H1 (cell line): Measurements from ENCODE around the gene HES2. TPM values are rescaled to one million over a fixed set of nuclear protein-coding genes. Genes with fewer than 3 reads are reported as not detected.

Source experiments
- CTCF ChIA-PET: fragments of 300-600 bp; sonication (Branson Sonifier 250); formaldehyde crosslinking; loops from one replicate; lab custom pipeline; 2021; ENCODE audit not compliant: partially characterized antibody; lab: Charles Lee
- POLR2A ChIA-PET: fragments of 300-600 bp; sonication (Branson Sonifier 250); formaldehyde crosslinking; loops from one replicate; lab custom pipeline; 2021; ENCODE audit warnings: inconsistent platforms; ENCODE audit not compliant: partially characterized antibody; lab: Charles Lee
- DNase-seq, 2 experiments: peaks; one replicate each; pipeline versions ENCODE4 v3.0.0 to v3.0.0-alpha.2; 2010 to 2022; ENCODE audit warnings: low spot score in 2 of 2, low read depth in 1 of 2, mixed read lengths in 1 of 2
- FAIRE-seq: peaks from 2 replicates; lab custom pipeline; 2011; peaks lifted over from hg19 to GRCh38; lab: Jason Lieb, UNC
- H2AFZ ChIP-seq: 2 replicates; pipeline ENCODE4 v1.8.1; 2012; ENCODE audit warnings: low read length, inconsistent platforms
- H2AK5ac ChIP-seq: 2 replicates; pipeline ENCODE4 v1.6.1; 2013; ENCODE audit warnings: low read depth, low read length
- H2BK120ac ChIP-seq: replicated peaks from 2 replicates; pipeline ENCODE3; 2013; ENCODE audit warnings: low read depth, low read length, inconsistent platforms
- H2BK12ac ChIP-seq: 2 replicates; pipeline ENCODE4 v1.6.1; 2013; ENCODE audit warnings: low read depth, low read length
- H2BK15ac ChIP-seq: 2 replicates; pipeline ENCODE4 v1.6.1; 2013; ENCODE audit warnings: low read length
- H2BK20ac ChIP-seq: 2 replicates; pipeline ENCODE4 v1.6.1; 2013; ENCODE audit warnings: low read length
- H2BK5ac ChIP-seq: 2 replicates; pipeline ENCODE4 v1.6.1; 2013; ENCODE audit warnings: low read depth, low read length
- H3K14ac ChIP-seq: 2 replicates; pipeline ENCODE4 v1.6.1; 2013; ENCODE audit warnings: inconsistent platforms; ENCODE audit not compliant: insufficient read length
- H3K18ac ChIP-seq: 2 replicates; pipeline ENCODE4 v1.6.1; 2013; ENCODE audit warnings: low read length; ENCODE audit errors: extremely low read depth
- H3K23ac ChIP-seq: 2 replicates; pipeline ENCODE4 v1.6.1; 2013; ENCODE audit warnings: inconsistent platforms; ENCODE audit not compliant: insufficient read length
- H3K23me2 ChIP-seq: 2 replicates; pipeline ENCODE4 v1.6.1; 2013; ENCODE audit warnings: low read depth, low read length
- H3K27ac ChIP-seq: 2 replicates; pipeline ENCODE4 v1.6.1; 2011; ENCODE audit warnings: low read depth, low read length, inconsistent platforms
- H3K27me3 ChIP-seq, 4 experiments: replicated peaks in 1 of 4; 1 replicate in 1 of 4; 2 replicates in 3 of 4; pipeline versions ENCODE4 v1.6.1 to v1.8.1; 2011 to 2013; ENCODE audit warnings: low read length in 3 of 4, mild to moderate bottlenecking in 3 of 4, inconsistent platforms in 2 of 4, mixed read lengths in 2 of 4, moderate library complexity in 1 of 4; ENCODE audit not compliant: control insufficient read depth in 3 of 4, insufficient read depth in 3 of 4; ENCODE audit errors: extremely low read depth in 1 of 4
- H3K36me3 ChIP-seq, 4 experiments: 2 replicates each; pipeline versions ENCODE4 v1.6.1 to v1.8.1; 2011 to 2013; ENCODE audit warnings: mild to moderate bottlenecking in 4 of 4, low read length in 3 of 4, moderate library complexity in 2 of 4, control low read depth in 1 of 4, inconsistent platforms in 1 of 4; ENCODE audit not compliant: insufficient read depth in 4 of 4, control insufficient read depth in 2 of 4
- H3K4ac ChIP-seq: replicated peaks from 2 replicates; pipeline ENCODE3; 2013; ENCODE audit warnings: low read length, low read depth, mixed read lengths, inconsistent platforms; ENCODE audit not compliant: insufficient read length
- H3K4me1 ChIP-seq, 4 experiments: replicated peaks in 1 of 4; 1 replicate in 1 of 4; 2 replicates in 3 of 4; pipeline versions ENCODE4 v1.6.1 to v1.8.1; 2011 to 2013; ENCODE audit warnings: low read length in 3 of 4, inconsistent platforms in 2 of 4, mixed read lengths in 1 of 4; ENCODE audit not compliant: insufficient read depth in 4 of 4, control insufficient read depth in 3 of 4
- H3K4me2 ChIP-seq, 2 experiments: 2 replicates each; pipeline versions ENCODE4 v1.6.1 to v1.8.1; 2011 to 2013; ENCODE audit warnings: low read depth in 2 of 2, low read length in 2 of 2, control low read depth in 1 of 2, inconsistent platforms in 1 of 2, mild to moderate bottlenecking in 1 of 2; ENCODE audit not compliant: insufficient read depth in 1 of 2
- H3K4me3 ChIP-seq, 4 experiments: fragments of 200-600, 300-600 bp in 1 of 4; sonication (generic), shearing (Covaris generic), sonication (Bioruptor Twin) in 1 of 4; 2 replicates each; pipeline versions ENCODE4 v1.5.1 to v1.8.1; 2011 to 2016; ENCODE audit warnings: low read length in 4 of 4, low read depth in 3 of 4, control low read depth in 2 of 4, inconsistent platforms in 2 of 4, mild to moderate bottlenecking in 2 of 4, mixed read lengths in 1 of 4, moderate library complexity in 1 of 4; ENCODE audit not compliant: insufficient read depth in 2 of 4; ENCODE audit errors: extremely low read depth in 1 of 4
- H3K56ac ChIP-seq: replicated peaks from 2 replicates; pipeline ENCODE3; 2013; ENCODE audit warnings: low read depth, mild to moderate bottlenecking, mixed read lengths, low read length, inconsistent platforms; ENCODE audit not compliant: insufficient read length
- H3K79me1 ChIP-seq: 2 replicates; pipeline ENCODE4 v1.6.1; 2013; ENCODE audit warnings: low read depth, low read length, control low read depth
- H3K79me2 ChIP-seq, 2 experiments: 2 replicates each; pipeline versions ENCODE4 v1.6.1 to v1.8.1; 2012 to 2013; ENCODE audit warnings: low read length in 2 of 2, mild to moderate bottlenecking in 2 of 2, inconsistent platforms in 1 of 2; ENCODE audit not compliant: insufficient read depth in 2 of 2, control insufficient read depth in 1 of 2
- H3K9ac ChIP-seq, 4 experiments: replicated peaks in 1 of 4; 1 replicate in 1 of 4; 2 replicates in 3 of 4; pipeline versions ENCODE4 v1.6.1 to v1.8.1; 2011 to 2013; ENCODE audit warnings: low read depth in 3 of 4, low read length in 3 of 4, control low read depth in 2 of 4, mild to moderate bottlenecking in 2 of 4, moderate library complexity in 2 of 4, inconsistent platforms in 1 of 4; ENCODE audit errors: extremely low read depth in 1 of 4
- H3K9me3 ChIP-seq, 2 experiments: 2 replicates each; pipeline versions ENCODE4 v1.6.1 to v1.8.1; 2012 to 2013; ENCODE audit warnings: mild to moderate bottlenecking in 2 of 2, moderate library complexity in 2 of 2, control low read depth in 1 of 2, inconsistent platforms in 1 of 2, low read depth in 1 of 2, low read length in 1 of 2, mixed read lengths in 1 of 2; ENCODE audit not compliant: insufficient read depth in 2 of 2
- H4K20me1 ChIP-seq, 2 experiments: replicated peaks in 1 of 2; 2 replicates each; pipeline versions ENCODE3 to v1.8.1; 2011 to 2013; ENCODE audit warnings: inconsistent platforms in 2 of 2, low read length in 2 of 2, mild to moderate bottlenecking in 1 of 2; ENCODE audit not compliant: insufficient read depth in 2 of 2, control insufficient read depth in 1 of 2
- H4K5ac ChIP-seq: 2 replicates; pipeline ENCODE4 v1.6.1; 2013; ENCODE audit warnings: low read length, low read depth, mixed read lengths, inconsistent platforms; ENCODE audit not compliant: insufficient read length
- H4K8ac ChIP-seq: 2 replicates; pipeline ENCODE4 v1.8.0; 2013; ENCODE audit warnings: mild to moderate bottlenecking, moderate library complexity, low read length, inconsistent platforms; ENCODE audit not compliant: insufficient read depth; ENCODE audit errors: extremely low read depth
- H4K91ac ChIP-seq: replicated peaks from 2 replicates; pipeline ENCODE3; 2013; ENCODE audit warnings: low read length, mixed read lengths, inconsistent platforms; ENCODE audit not compliant: insufficient read length
- ATF3 ChIP-seq: IDR thresholded peaks from 2 replicates; pipeline ENCODE4 v1.6.1; 2011; ENCODE audit warnings: low read depth, mild to moderate bottlenecking, low read length; ENCODE audit not compliant: insufficient read depth
- BACH1 ChIP-seq: IDR thresholded peaks from 2 replicates; pipeline ENCODE4 v1.6.1; 2012; ENCODE audit warnings: low read length, improper control_type of control experiment
- CREB1 ChIP-seq: IDR thresholded peaks from 2 replicates; pipeline ENCODE4 v1.6.1; 2012; ENCODE audit warnings: inconsistent platforms
- CTCF ChIP-seq, 3 experiments: IDR thresholded peaks; 1 replicate in 2 of 3; 2 replicates in 1 of 3; pipeline versions ENCODE4 v1.5.1 to v1.6.1; 2011; ENCODE audit warnings: low read length in 3 of 3, mild to moderate bottlenecking in 3 of 3, inconsistent platforms in 2 of 3, low read depth in 1 of 3, moderate library complexity in 1 of 3; ENCODE audit not compliant: insufficient read depth in 1 of 3; ENCODE audit errors: control extremely low read depth in 1 of 3
- EZH2 ChIP-seq: fragments of 200-600 bp; sonication (generic); IDR thresholded peaks from 2 replicates; pipeline ENCODE4 v1.7.1; 2012; ENCODE audit warnings: low read depth, mild to moderate bottlenecking, moderate library complexity, low read length, inconsistent platforms; ENCODE audit not compliant: severe bottlenecking
- JUND ChIP-seq: IDR thresholded peaks from 2 replicates; pipeline ENCODE4 v1.6.1; 2011; ENCODE audit warnings: mild to moderate bottlenecking, improper control_type of control experiment, low read length
- RAD21 ChIP-seq, 2 experiments: IDR thresholded peaks in 1 of 2; conservative IDR thresholded peaks in 1 of 2; 2 replicates each; pipeline ENCODE4 v1.6.1; 2011; ENCODE audit warnings: low read depth in 2 of 2, low read length in 2 of 2, improper control_type of control experiment in 1 of 2, inconsistent platforms in 1 of 2, mild to moderate bottlenecking in 1 of 2, moderate library complexity in 1 of 2
- TAF7 ChIP-seq: optimal IDR thresholded peaks from 2 replicates; pipeline ENCODE3; 2011; ENCODE audit warnings: low read depth, mild to moderate bottlenecking, inconsistent platforms, low read length, moderate library complexity, borderline replicate concordance
- WGBS, 2 experiments: shearing (Covaris generic) in 1 of 2; methylation state at CpG; one replicate each; pipeline versions ENCODE4 v1.1.6 to v1.1.7; 2013 to 2015; ENCODE audit warnings: low lambda C conversion rate in 2 of 2, mixed read lengths in 2 of 2, inconsistent platforms in 1 of 2, low coverage in 1 of 2, missing lambda C conversion rate in 1 of 2; ENCODE audit not compliant: insufficient replicate concordance in 2 of 2, insufficient coverage in 1 of 2, insufficient read length in 1 of 2; ENCODE audit errors: extremely low coverage in 1 of 2, missing lambda C conversion rate in 1 of 2; 5-methylcytosine and 5-hydroxymethylcytosine counted together
- polyA plus RNA-seq, 7 experiments: library from polyadenylated mRNA; depleted of rRNA in 3 of 7; stranded (reverse) in 5 of 7; unstranded in 2 of 7; fragments of >200 nt in 5 of 7; fragments of 200-250 nt in 2 of 7; gene quantifications; 1 replicate in 5 of 7; 2 replicates in 1 of 7; 4 replicates in 1 of 7; pipeline versions ENCODE4 v1.2.1 to v1.2.3, GENCODE V29; 2011 to 2013; ENCODE audit warnings: missing spikeins in 2 of 7, mixed read lengths in 2 of 7
- total RNA-seq: library from RNA; stranded (reverse); fragmentation: NEBNext Ultra II Directional; extraction: Animal tissue kit (Norgen Biotek cat#: 25700); gene quantifications from 2 replicates; pipeline ENCODE4 v1.2.1, GENCODE V29; 2021

Gene HES2
- total and polyA plus RNA-seq, 2 of the 8 experiments (the other 6 are each of a cell fraction or from before 2014, with no cell fraction given): 0.15 to 0.53 TPM

- H3K79me2 ChIP-seq: no peaks in the 10 kb centered on the region
- H3K9ac ChIP-seq: no peak overlapping the region
- H4K91ac ChIP-seq: no peak overlapping the region
- DNase-seq (no peak), FAIRE-seq (peak; percentile 92)
- no peak overlapping the region for H3K14ac ChIP-seq
- H3K36me3 ChIP-seq: no peaks in the 10 kb centered on the region
- H3K4ac ChIP-seq: no peak overlapping the region
- H3K4me3 ChIP-seq: no peak overlapping the region
- H2BK120ac ChIP-seq: no peak overlapping the region
- no peaks in the 10 kb centered on the region for H3K9me3 ChIP-seq
- H3K27ac ChIP-seq: no peak overlapping the region
- H4K20me1 ChIP-seq: peaks cover 0 to 4% of the 10 kb centered on the region in 2 experiments
- H3K4me2 ChIP-seq: no peak overlapping the region
- no peak overlapping the region for H2BK15ac ChIP-seq
- H4K5ac ChIP-seq: no peak overlapping the region
- H2BK20ac ChIP-seq: no peak overlapping the region
- H3K56ac ChIP-seq: no peak overlapping the region
- ChIA-PET POLR2A (interaction anchor here (12.2 kb wide), 1 partner anchor 26 kb away, joined by 123 read pairs; the partner anchor contains the start of gene TNFRSF25), CTCF (interaction anchor here (0.7 to 18.8 kb wide), 12 partner anchors 11 to 96 kb away, joined by 3 to 321 read pairs (median 4); partner anchors contain the start of genes HES2 and PLEKHG5)
- TF ChIP-seq BACH1 (peak; percentile 35; the same call in 1 of the 2 replicates), EZH2 (no peak), RAD21 (IDR thresholded peaks at IDR 0.05 in 1 of 2, conservative IDR thresholded peaks at IDR 0.05 in 1 of 2; ENCODE audit: low read depth in 2 of 2, low read length in 2 of 2) (peak; percentile 34 to 41), CREB1 (no peak), JUND (no peak), CTCF (IDR thresholded peaks at IDR 0.05; ENCODE audit: control extremely low read depth in 1 of 3, insufficient read depth in 1 of 3, low read depth in 1 of 3, low read length in 3 of 3) (peak; percentile 66 to 77 (median 67)), TAF7 (no peak), ATF3 (no peak)
- peaks cover 13% of the 10 kb centered on the region; the same call in 1 of the 2 replicates for H3K23me2 ChIP-seq
- H3K79me1 ChIP-seq: no peaks in the 10 kb centered on the region
- WGBS, 2 experiments: 78% methylated on average over 15 of the region's 19 CpGs; no CpG with 5 or more reads in 1 of the 2 experiments
- no peak overlapping the region for H2AFZ ChIP-seq
- no peak overlapping the region for H3K23ac ChIP-seq
- H2BK12ac ChIP-seq: peak overlapping the region; percentile 39; the same call in 1 of the 2 replicates
- H4K8ac ChIP-seq: no peak overlapping the region
- H2BK5ac ChIP-seq: no peak overlapping the region
- H3K18ac ChIP-seq: no peak overlapping the region
- H2AK5ac ChIP-seq: 0 out of 2 replicates have a peak overlapping the region, but pooled peaks have one; percentile 68
- H3K27me3 ChIP-seq: peaks cover 0 to 16% (median 11%) of the 10 kb centered on the region in 4 experiments; a peak in 5 of 7 replicates
- peaks cover 3 to 29% (median 18%) of the 10 kb centered on the region in 4 experiments for H3K4me1 ChIP-seq
Observed at GRCh38 chr1:6445062-6445763, 25.5 kb upstream of the HES2 start.
